HG02759 (cell line): ENCODE results near the gene ST13.
"Not testable (repeated sequence)": the region's sequence is repeated elsewhere in the genome, so short reads cannot be mapped to it uniquely, and the experiment has no call there.

Experiments used
- ATAC-seq: cut with Tn5 transposase; IDR thresholded peaks from one replicate; pipeline ENCODE4 v1.9.1; 2021; ENCODE audit warnings: mild to moderate bottlenecking, moderate library complexity; ENCODE audit not compliant: unreplicated experiment

Gene ST13

GRCh38 chr22:40844951-40845350 is 11.5 kb downstream of the ST13 start:
- ATAC-seq = no peak

- ATAC-seq = no peak
Measured at GRCh38 chr22:40838486-40838885, 18.0 kb downstream of the ST13 start.

GRCh38 chr22:40834619-40835018 is 21.8 kb downstream of the ST13 start:
- ATAC-seq = no peak

- no peak for ATAC-seq
Measured at GRCh38 chr22:40829131-40829530, 27.3 kb downstream of the ST13 start.

- no peak for ATAC-seq
Measured at GRCh38 chr22:40826984-40827741, 29.3 kb downstream of the ST13 start.

GRCh38 chr22:40826292-40826691 is 30.1 kb downstream of the ST13 start:
- not testable (repeated sequence) for ATAC-seq

- no peak for ATAC-seq
Measured at GRCh38 chr22:40823426-40823825, 33.0 kb downstream of the ST13 start.

- ATAC-seq = no peak
Measured at GRCh38 chr22:40819599-40820140, 36.8 kb downstream of the ST13 start.

- ATAC-seq = peak; percentile 86
Measured at GRCh38 chr22:40818747-40819598, 37.5 kb downstream of the ST13 start, which contains the start of gene SLC25A17. Gene SLC25A17 (minus strand): TSS chr22:40819346. CDS start chr22:40819248, 98 bp downstream.

- ATAC-seq = peak; percentile 2
Measured at GRCh38 chr22:40818192-40818746, 38.2 kb downstream of the ST13 start.

- ATAC-seq = no peak
Measured at GRCh38 chr22:40817737-40818136, 38.7 kb downstream of the ST13 start.

GRCh38 chr22:40813912-40814315 is 42.5 kb downstream of the ST13 start:
- no peak for ATAC-seq

GRCh38 chr22:40808018-40808841 is 48.2 kb downstream of the ST13 start:
- ATAC-seq = no peak

GRCh38 chr22:40806711-40807110 is 49.7 kb downstream of the ST13 start:
- ATAC-seq = no peak

- ATAC-seq = no peak
Measured at GRCh38 chr22:40805699-40806203, 50.7 kb downstream of the ST13 start.

GRCh38 chr22:40805239-40805638 is 51.2 kb downstream of the ST13 start:
- ATAC-seq = no peak

- ATAC-seq = no peak
Measured at GRCh38 chr22:40803321-40803720, 53.1 kb downstream of the ST13 start.

- no peak for ATAC-seq
Measured at GRCh38 chr22:40799008-40799407, 57.4 kb downstream of the ST13 start.

GRCh38 chr22:40797427-40797826 is 59.0 kb downstream of the ST13 start:
- no peak for ATAC-seq

- no peak for ATAC-seq
Measured at GRCh38 chr22:40792451-40792850, 64.0 kb downstream of the ST13 start.
